Thoracic aorta (tissue), 2 donors: ENCODE measurements around the gene PANK4. TPM values are rescaled to one million over a fixed set of nuclear protein-coding genes. Genes with fewer than 3 reads are reported as not detected.

ENCODE experiments used
- ATAC-seq: fragments of 150-250 bp; one replicate; pipeline ENCODE4 v1.8.0; 2017; ENCODE audit warnings: low read depth; ENCODE audit not compliant: insufficient number of reproducible peaks, low FRiP score
- DNase-seq: peaks from one replicate; pipeline ENCODE4 v3.0.0-alpha.2; 2020; ENCODE audit warnings: low spot score
- H3K27ac ChIP-seq, 2 donors: fragments of 200-600 bp; sonication (generic); 1 replicate in 1 of 2; 2 replicates in 1 of 2; pipeline ENCODE4 v1.5.1; 2016; ENCODE audit warnings: mild to moderate bottlenecking in 2 of 2, moderate library complexity in 2 of 2
- H3K27me3 ChIP-seq: fragments of 200-600 bp; sonication (generic); replicated peaks from 2 replicates; pipeline ENCODE4 v1.6.0; 2016; ENCODE audit warnings: mild to moderate bottlenecking; ENCODE audit not compliant: insufficient read depth
- H3K36me3 ChIP-seq: fragments of 200-600 bp; sonication (generic); one replicate; pipeline ENCODE4 v1.5.1; 2016
- H3K4me1 ChIP-seq, 2 donors: fragments of 200-600 bp; sonication (generic); 1 replicate in 1 of 2; 2 replicates in 1 of 2; pipeline versions ENCODE4 v1.5.1 to v1.6.0; 2016; ENCODE audit warnings: low read depth in 2 of 2, mild to moderate bottlenecking in 1 of 2; ENCODE audit not compliant: control insufficient read depth in 1 of 2
- H3K4me3 ChIP-seq: fragments of 200-600 bp; sonication (generic); 2 replicates; pipeline ENCODE4 v1.5.1; 2016; ENCODE audit warnings: mild to moderate bottlenecking
- H3K9me3 ChIP-seq: fragments of 200-600 bp; sonication (generic); 2 replicates; pipeline ENCODE4 v1.5.1; 2016
- total RNA-seq, 2 donors: library from RNA; depleted of rRNA; stranded (reverse); fragments of >200 nt; gene quantifications; one replicate each; pipeline versions ENCODE4 v1.1.0 to v1.2.3, GENCODE V29; 2016
- TF ChIP-seq, protein P1 (sequence below): fragments of 200-600 bp; sonication (generic); IDR thresholded peaks from one replicate; pipeline ENCODE4 v1.5.1; 2019; ENCODE audit warnings: antibody characterized with exemption

The PANK4 gene
- total RNA-seq, 2 donors from 2014 or later, result 27.1 to 32.0 TPM

DNA sequence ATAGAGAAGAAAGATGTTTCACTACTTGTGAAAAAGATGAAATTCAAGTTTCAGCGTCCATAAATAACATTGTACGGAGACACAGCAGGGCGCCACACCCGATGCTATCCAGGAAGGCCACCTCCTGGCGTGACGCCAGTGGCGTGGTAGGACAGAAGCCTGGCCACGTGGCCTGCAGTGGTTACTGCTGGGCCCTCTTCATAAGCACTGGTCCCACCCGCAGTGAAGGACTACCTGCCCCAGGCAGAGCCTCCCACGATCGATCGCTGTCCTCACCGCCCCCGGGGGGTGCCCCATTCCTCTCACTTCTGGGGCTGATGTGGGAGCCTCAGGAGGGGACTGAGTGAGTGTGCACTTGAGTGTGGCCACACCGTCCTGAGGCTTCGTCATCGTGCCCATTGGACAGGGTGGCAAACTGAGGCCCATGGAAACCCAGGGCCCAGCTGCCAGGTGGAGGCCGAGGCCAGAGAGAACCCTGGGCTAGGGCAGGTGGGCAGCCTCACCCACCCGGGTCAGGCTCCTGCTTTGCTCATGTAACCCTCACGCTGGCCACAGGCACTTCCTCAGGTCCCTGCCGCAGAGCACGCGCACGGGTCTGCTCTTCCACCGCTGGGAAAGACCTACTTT lies 15.3 kb upstream of the PANK4 start:
- no peak overlapping the region for H3K27ac ChIP-seq
- TF ChIP-seq, protein P1, sequence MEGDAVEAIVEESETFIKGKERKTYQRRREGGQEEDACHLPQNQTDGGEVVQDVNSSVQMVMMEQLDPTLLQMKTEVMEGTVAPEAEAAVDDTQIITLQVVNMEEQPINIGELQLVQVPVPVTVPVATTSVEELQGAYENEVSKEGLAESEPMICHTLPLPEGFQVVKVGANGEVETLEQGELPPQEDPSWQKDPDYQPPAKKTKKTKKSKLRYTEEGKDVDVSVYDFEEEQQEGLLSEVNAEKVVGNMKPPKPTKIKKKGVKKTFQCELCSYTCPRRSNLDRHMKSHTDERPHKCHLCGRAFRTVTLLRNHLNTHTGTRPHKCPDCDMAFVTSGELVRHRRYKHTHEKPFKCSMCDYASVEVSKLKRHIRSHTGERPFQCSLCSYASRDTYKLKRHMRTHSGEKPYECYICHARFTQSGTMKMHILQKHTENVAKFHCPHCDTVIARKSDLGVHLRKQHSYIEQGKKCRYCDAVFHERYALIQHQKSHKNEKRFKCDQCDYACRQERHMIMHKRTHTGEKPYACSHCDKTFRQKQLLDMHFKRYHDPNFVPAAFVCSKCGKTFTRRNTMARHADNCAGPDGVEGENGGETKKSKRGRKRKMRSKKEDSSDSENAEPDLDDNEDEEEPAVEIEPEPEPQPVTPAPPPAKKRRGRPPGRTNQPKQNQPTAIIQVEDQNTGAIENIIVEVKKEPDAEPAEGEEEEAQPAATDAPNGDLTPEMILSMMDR, result no peak
- peaks cover 0 to 5% of the 10 kb centered on the region in 2 donors for H3K4me1 ChIP-seq
- no peaks in the 10 kb centered on the region for H3K27me3 ChIP-seq
- no peaks in the 10 kb centered on the region for H3K9me3 ChIP-seq
- no peak overlapping the region for H3K4me3 ChIP-seq
- no peak for DNase-seq
- ATAC-seq, result no peak
- no peaks in the 10 kb centered on the region for H3K36me3 ChIP-seq

DNA sequence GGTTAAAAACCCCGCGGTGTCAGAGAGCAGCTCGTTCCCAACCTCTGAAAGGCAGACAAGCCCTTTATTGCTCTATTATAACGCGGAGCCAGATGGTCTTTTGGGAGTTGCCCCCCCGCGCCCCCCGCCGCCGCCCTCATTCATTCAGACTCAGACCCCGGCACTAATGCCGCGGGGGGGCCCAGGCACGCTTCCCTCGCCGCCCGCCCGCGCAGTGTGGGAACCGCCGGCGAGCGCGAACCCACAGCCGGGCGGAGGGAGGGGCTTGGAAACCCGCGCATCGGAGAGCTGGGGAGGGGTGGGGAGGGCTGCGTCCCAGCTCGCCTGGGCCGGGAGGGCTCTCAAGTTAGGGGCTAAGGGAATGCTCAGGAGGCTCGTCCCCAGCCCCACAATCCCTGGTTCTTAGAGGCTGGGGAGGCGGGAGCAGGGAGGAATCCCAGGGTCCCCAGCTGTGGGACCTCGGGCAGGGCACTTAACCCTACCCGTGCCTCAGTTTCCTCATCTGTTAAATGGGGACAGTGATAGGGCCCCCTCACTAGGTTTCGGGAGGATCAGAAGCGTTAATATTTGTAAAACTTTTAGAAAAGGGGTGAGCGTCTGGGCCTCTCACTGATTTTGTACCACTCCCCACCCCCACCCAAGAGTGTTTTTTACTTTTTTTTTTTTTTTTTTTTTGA lies 14.6 kb upstream of the PANK4 start:
- Histone ChIP-seq H3K27me3 (no peaks in the 10 kb centered on the region), H3K9me3 (no peaks in the 10 kb centered on the region), H3K4me3 (no peak overlapping the region)

DNA sequence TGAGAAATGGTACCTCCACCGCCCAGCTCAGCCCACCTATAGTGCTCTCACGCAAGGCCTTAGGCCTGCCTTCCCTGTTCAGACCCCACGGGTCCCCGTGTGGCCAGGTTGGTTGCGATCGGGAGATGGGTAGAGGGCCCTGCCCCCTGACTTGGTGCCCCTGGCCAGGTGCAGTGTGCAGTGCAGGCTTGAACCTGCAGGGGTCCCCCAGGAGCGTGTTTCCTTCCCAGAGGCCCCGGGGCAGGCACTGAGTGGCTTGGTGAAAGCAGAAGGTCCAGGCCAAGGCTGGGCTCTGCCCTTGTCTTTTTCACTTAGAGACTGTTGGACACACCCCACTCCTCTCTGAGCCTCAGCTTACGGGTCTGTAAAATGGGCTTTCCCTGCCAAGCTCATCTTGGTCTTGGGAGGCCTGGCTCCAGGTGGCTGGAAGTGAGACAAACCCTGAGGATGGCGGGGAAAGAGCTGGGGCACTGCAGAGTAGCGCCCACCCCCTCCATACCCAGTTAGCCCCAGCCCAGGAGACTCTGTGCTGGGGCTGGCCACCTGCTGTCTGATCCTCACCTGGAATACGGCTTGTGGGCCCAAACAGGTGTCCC lies 13.0 kb upstream of the PANK4 start:
- H3K4me1 ChIP-seq, result no peaks in the 10 kb centered on the region

More for the DNA sequence above, 14.6 kb upstream of the PANK4 start:
- no peak for ATAC-seq
- TF ChIP-seq, protein P1, result no peak
- H3K4me1 ChIP-seq, result no peaks in the 10 kb centered on the region
- H3K27ac ChIP-seq, result no peak overlapping the region
- no peaks in the 10 kb centered on the region for H3K36me3 ChIP-seq
- no peak for DNase-seq

DNA sequence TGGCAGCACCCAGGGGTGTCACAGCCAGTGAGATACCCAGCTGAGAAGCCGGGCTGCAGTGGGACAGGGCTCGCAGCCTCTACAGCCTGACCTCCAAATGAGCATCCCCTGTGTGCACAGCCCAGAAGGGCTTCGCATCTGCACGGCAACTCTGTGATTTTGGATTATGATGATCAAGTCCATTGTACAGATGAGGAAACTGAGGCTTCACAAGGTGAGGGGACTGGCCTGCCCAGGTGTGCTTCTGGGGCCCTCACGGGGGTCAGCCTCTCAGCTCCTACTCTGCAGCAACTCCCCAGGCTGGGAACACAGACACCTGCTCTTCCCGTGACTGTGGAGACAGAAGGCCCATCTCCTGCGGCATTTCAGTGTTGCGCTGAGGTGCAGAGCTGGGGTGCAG lies 12.5 kb upstream of the PANK4 start:
- ATAC-seq (no peak), DNase-seq (no peak)
- no peaks in the 10 kb centered on the region for H3K36me3 ChIP-seq
- TF ChIP-seq, protein P1, result no peak
- no peaks in the 10 kb centered on the region for H3K4me1 ChIP-seq
- H3K27ac ChIP-seq, result no peak overlapping the region
- H3K4me3 ChIP-seq, result no peak overlapping the region
- H3K27me3 ChIP-seq, result no peaks in the 10 kb centered on the region
- no peaks in the 10 kb centered on the region for H3K9me3 ChIP-seq

More for the DNA sequence above, 13.0 kb upstream of the PANK4 start:
- no peak for DNase-seq
- Histone ChIP-seq H3K9me3 (no peaks in the 10 kb centered on the region), H3K4me3 (no peak overlapping the region), H3K36me3 (no peaks in the 10 kb centered on the region), H3K27ac (no peak overlapping the region), H3K27me3 (no peaks in the 10 kb centered on the region)
- TF ChIP-seq, protein P1, result no peak
- ATAC-seq, result no peak

DNA sequence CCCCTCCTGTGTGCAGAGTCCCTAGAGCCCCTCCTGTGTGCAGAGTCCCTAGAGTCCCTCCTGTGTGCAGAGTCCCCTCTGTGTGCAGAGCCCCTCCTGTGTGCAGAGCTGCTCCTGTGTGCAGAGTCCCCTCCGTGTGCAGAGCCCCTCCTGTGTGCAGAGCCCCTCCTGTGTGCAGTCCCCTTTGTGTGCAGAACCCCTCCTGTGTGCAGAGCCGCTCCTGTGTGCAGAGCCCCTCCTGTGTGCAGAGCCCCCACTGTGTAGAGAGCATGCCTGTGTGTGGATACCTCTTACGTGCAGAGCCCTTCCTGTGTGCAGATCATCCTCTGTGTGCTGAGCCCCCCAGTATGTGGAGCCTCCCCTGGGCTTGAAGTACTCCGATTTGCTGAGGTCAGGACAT lies 12.0 kb upstream of the PANK4 start:
- Histone ChIP-seq H3K27me3 (no peaks in the 10 kb centered on the region), H3K36me3 (no peaks in the 10 kb centered on the region), H3K4me1 (no peaks in the 10 kb centered on the region), H3K9me3 (no peaks in the 10 kb centered on the region), H3K27ac (no peak overlapping the region), H3K4me3 (no peak overlapping the region)
- TF ChIP-seq, protein P1, result no peak
- ATAC-seq, result no peak
- no peak for DNase-seq
